ENCODE measurements around the gene MT1X.

- TF ChIP-seq CTCF (IDR thresholded peaks at IDR 0.05) (no peak), POLR2A (IDR thresholded peaks at IDR 0.05) (no peak)
These were observed 33.0 kb upstream of the MT1X start for GRCh38 chr16:56649271-56649670.
